HepG2 (cell line): ENCODE results near the gene LZTS2. TPM values are rescaled to one million over a fixed set of nuclear protein-coding genes. Genes with fewer than 3 reads are reported as not detected.

ENCODE experiments used
- ATF3 ChIP-seq: sonication (generic); formaldehyde crosslinking; IDR thresholded peaks from 2 replicates; pipeline ENCODE4 v1.4.0; 2020; ENCODE audit warnings: missing genetic modification reagents
- CBFB ChIP-seq: sonication (generic); formaldehyde crosslinking; IDR thresholded peaks from 2 replicates; pipeline ENCODE4 v1.4.0; 2020; ENCODE audit warnings: missing genetic modification reagents
- CCAR2 ChIP-seq: fragments of 200-400 bp; formaldehyde crosslinking; optimal IDR thresholded peaks from 2 replicates; pipeline ENCODE3; 2018; ENCODE audit warnings: low read depth, mild to moderate bottlenecking, low read length, moderate library complexity
- CREM ChIP-seq, 2 experiments: sonication (generic) in 1 of 2; formaldehyde crosslinking in 1 of 2; IDR thresholded peaks; 2 replicates each; pipeline versions ENCODE4 v1.4.0 to v1.6.1; 2016 to 2020; ENCODE audit warnings: antibody characterized with exemption in 1 of 2, mild to moderate bottlenecking in 1 of 2, missing genetic modification reagents in 1 of 2
- GABPA ChIP-seq, 2 experiments: IDR thresholded peaks; 2 replicates each; pipeline ENCODE4 v1.6.1; 2011 to 2016; ENCODE audit warnings: low read depth in 2 of 2, low read length in 1 of 2, missing biosample characterization in 1 of 2, missing genetic modification characterization in 1 of 2
- PHF8 ChIP-seq: sonication (generic); formaldehyde crosslinking; IDR thresholded peaks from 2 replicates; pipeline ENCODE4 v1.5.0; 2020; ENCODE audit warnings: missing genetic modification reagents
- RCOR2 ChIP-seq: IDR thresholded peaks from 2 replicates; pipeline ENCODE4 v1.6.1; 2016; ENCODE audit warnings: missing biosample characterization, missing genetic modification reagents
- SMARCC2 ChIP-seq: fragments of 450-650 bp; IDR thresholded peaks from 2 replicates; pipeline ENCODE4 v1.6.1; 2017; ENCODE audit warnings: antibody characterized with exemption, mild to moderate bottlenecking
- XBP1 ChIP-seq: sonication (generic); formaldehyde crosslinking; IDR thresholded peaks from 2 replicates; pipeline ENCODE4 v1.5.0; 2020; ENCODE audit warnings: missing genetic modification reagents
- ZBTB33 ChIP-seq: sonication (generic); formaldehyde crosslinking; IDR thresholded peaks from 2 replicates; pipeline ENCODE4 v1.4.0; 2020; ENCODE audit warnings: missing genetic modification reagents
- ZEB1 ChIP-seq: IDR thresholded peaks from 2 replicates; pipeline ENCODE4 v1.6.1; 2012; ENCODE audit warnings: mild to moderate bottlenecking, low read depth, inconsistent platforms; ENCODE audit not compliant: insufficient replicate concordance
- ZFP36L2 ChIP-seq: sonication (generic); formaldehyde crosslinking; IDR thresholded peaks from 2 replicates; pipeline ENCODE4 v1.4.0; 2020; ENCODE audit warnings: missing genetic modification reagents
- ZNF10 ChIP-seq: sonication (generic); formaldehyde crosslinking; IDR thresholded peaks from 2 replicates; pipeline ENCODE4 v1.4.0; 2020; ENCODE audit warnings: mild to moderate bottlenecking, low read depth, missing genetic modification reagents, borderline replicate concordance
- ZNF235 ChIP-seq: sonication (generic); formaldehyde crosslinking; IDR thresholded peaks from 2 replicates; pipeline ENCODE4 v1.8.1; 2023; ENCODE audit warnings: mild to moderate bottlenecking, missing genetic modification reagents, borderline replicate concordance
- ZNF263 ChIP-seq: sonication (generic); formaldehyde crosslinking; IDR thresholded peaks from 2 replicates; pipeline ENCODE4 v1.4.0; 2020; ENCODE audit warnings: missing genetic modification reagents
- ZNF468 ChIP-seq: sonication (generic); formaldehyde crosslinking; IDR thresholded peaks from 2 replicates; pipeline ENCODE4 v1.8.0; 2022; ENCODE audit warnings: mild to moderate bottlenecking, moderate library complexity, missing genetic modification reagents
- ZNF562 ChIP-seq: sonication (generic); formaldehyde crosslinking; IDR thresholded peaks from 2 replicates; pipeline ENCODE4 v1.8.0; 2022; ENCODE audit warnings: missing genetic modification reagents, borderline replicate concordance
- ZNF781 ChIP-seq: sonication (generic); formaldehyde crosslinking; IDR thresholded peaks from 2 replicates; pipeline ENCODE4 v1.5.1; 2020; ENCODE audit warnings: borderline replicate concordance, mild to moderate bottlenecking, missing genetic modification reagents; ENCODE audit errors: not compliant biosample characterization
- ZNF784 ChIP-seq: sonication (generic); formaldehyde crosslinking; IDR thresholded peaks from 2 replicates; pipeline ENCODE4 v1.5.1; 2020; ENCODE audit warnings: missing genetic modification reagents, mild to moderate bottlenecking, borderline replicate concordance
- ZNF83 ChIP-seq: sonication (generic); formaldehyde crosslinking; IDR thresholded peaks from 2 replicates; pipeline ENCODE4 v1.4.0; 2020; ENCODE audit warnings: missing genetic modification reagents, mild to moderate bottlenecking, borderline replicate concordance
- ZNF879 ChIP-seq: sonication (generic); formaldehyde crosslinking; IDR thresholded peaks from 2 replicates; pipeline ENCODE4 v1.8.1; 2023; ENCODE audit warnings: missing genetic modification reagents
- ZSCAN12 ChIP-seq: sonication (generic); formaldehyde crosslinking; IDR thresholded peaks from 2 replicates; pipeline ENCODE4 v1.9.0; 2021; ENCODE audit warnings: mild to moderate bottlenecking, missing genetic modification reagents
- ZSCAN21 ChIP-seq: sonication (generic); formaldehyde crosslinking; IDR thresholded peaks from 2 replicates; pipeline ENCODE4 v1.8.0; 2022; ENCODE audit warnings: mild to moderate bottlenecking, missing genetic modification reagents, moderate library complexity, borderline replicate concordance
- ZUFSP ChIP-seq: sonication (generic); formaldehyde crosslinking; IDR thresholded peaks from 2 replicates; pipeline ENCODE4 v1.9.0; 2021; ENCODE audit warnings: missing genetic modification reagents, mild to moderate bottlenecking, borderline replicate concordance
- polyA plus RNA-seq, 8 experiments: library from polyadenylated mRNA; depleted of rRNA in 3 of 8; stranded (reverse) in 7 of 8; unstranded in 1 of 8; fragments of >200 nt; fragmentation: Illumina TruSeq in 4 of 8; extraction: Trizol in 4 of 8; gene quantifications; 2 replicates each; pipeline versions ENCODE4 v1.2.1 to v1.2.3, GENCODE V29; 2011 to 2016; ENCODE audit warnings: low read depth in 4 of 8, missing spikeins in 1 of 8, mixed read lengths in 1 of 8; ENCODE audit not compliant: insufficient read depth in 1 of 8
- total RNA-seq, 5 experiments: library from RNA; depleted of rRNA; stranded (reverse); fragments of >200 nt; fragmentation: Illumina TruSeq; extraction: Trizol; gene quantifications; 2 replicates each; pipeline ENCODE4 v1.2.3, GENCODE V29; 2016; ENCODE audit warnings: low read depth in 1 of 5

Gene LZTS2
- total and polyA plus RNA-seq, 2 of the 13 experiments (the other 11 are each of a cell fraction or from before 2014, with no cell fraction given) = 43.6 to 65.6 TPM

- no peak for TF ChIP-seq ZBTB33 (CRISPR knock-in tag)
- TF ChIP-seq CBFB (CRISPR knock-in tag) = no peak
- no peak for TF ChIP-seq ZNF468
- TF ChIP-seq ZSCAN12 (CRISPR knock-in tag) = no peak
- TF ChIP-seq ZSCAN21 (CRISPR knock-in tag) = no peak
- no peak for TF ChIP-seq ZUFSP (CRISPR knock-in tag)
- peak; percentile 6; the same call in 1 of the 2 replicates for TF ChIP-seq PHF8 (CRISPR knock-in tag)
- no peak for TF ChIP-seq CCAR2
- TF ChIP-seq ZNF10 (CRISPR knock-in tag) = no peak
- 0 out of 2 replicates have a peak, but pooled peaks have one; percentile 52 for TF ChIP-seq ZNF235 (CRISPR knock-in tag)
- no peak for TF ChIP-seq ZNF784
- TF ChIP-seq XBP1 (CRISPR knock-in tag) = no peak
- TF ChIP-seq ATF3 (CRISPR knock-in tag) = no peak
- TF ChIP-seq RCOR2 (CRISPR knock-in tag) = no peak
- TF ChIP-seq ZNF781 = peak; percentile 41
- no peak for TF ChIP-seq ZFP36L2 (CRISPR knock-in tag)
- TF ChIP-seq GABPA (IDR thresholded peaks at IDR 0.05; ENCODE audit: low read depth, low read length) = no peak
- no peak for TF ChIP-seq GABPA (CRISPR knock-in tag; IDR thresholded peaks at IDR 0.05; ENCODE audit: low read depth)
- TF ChIP-seq ZNF879 (CRISPR knock-in tag) = no peak; the same call in 1 of the 2 replicates
- TF ChIP-seq ZEB1 = no peak
- TF ChIP-seq ZNF562 (CRISPR knock-in tag) = no peak
- TF ChIP-seq CREM (IDR thresholded peaks at IDR 0.05) = peak; percentile 42; the same call in 1 of the 2 replicates
- no peak for TF ChIP-seq CREM (CRISPR knock-in tag; IDR thresholded peaks at IDR 0.05)
- no peak for TF ChIP-seq ZNF83
- TF ChIP-seq ZNF263 (CRISPR knock-in tag) = no peak
- TF ChIP-seq SMARCC2 = no peak
Observed at GRCh38 chr10:100998183-100998990, 1.2 kb upstream of the LZTS2 start (continued).
